Measurements from ENCODE around the gene ELAPOR2.

- no peak for TF ChIP-seq CTCF (IDR thresholded peaks at IDR 0.05)
- no peak for TF ChIP-seq POLR2A (IDR thresholded peaks at IDR 0.05)
These were observed 16.4 kb upstream of the ELAPOR2 start for GRCh38 chr7:87075671-87076404.
